ENCODE data around the gene HBE1. TPM values are rescaled to one million over a fixed set of nuclear protein-coding genes. Genes with fewer than 3 reads are reported as not detected.

Gene HBE1
- total and polyA plus RNA-seq, 2 of the 4 experiments (the other 2 are of a cell fraction), result 3.2 to 12.7 TPM

DNA sequence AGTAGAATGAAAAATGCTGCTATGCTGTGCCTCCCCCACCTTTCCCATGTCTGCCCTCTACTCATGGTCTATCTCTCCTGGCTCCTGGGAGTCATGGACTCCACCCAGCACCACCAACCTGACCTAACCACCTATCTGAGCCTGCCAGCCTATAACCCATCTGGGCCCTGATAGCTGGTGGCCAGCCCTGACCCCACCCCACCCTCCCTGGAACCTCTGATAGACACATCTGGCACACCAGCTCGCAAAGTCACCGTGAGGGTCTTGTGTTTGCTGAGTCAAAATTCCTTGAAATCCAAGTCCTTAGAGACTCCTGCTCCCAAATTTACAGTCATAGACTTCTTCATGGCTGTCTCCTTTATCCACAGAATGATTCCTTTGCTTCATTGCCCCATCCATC is 14.9 kb upstream of the HBE1 start:
- no peak for ATAC-seq (ENCODE audit: low read depth)
- Histone ChIP-seq H2BK5ac (ENCODE audit: low read depth, low read length, poor library complexity, severe bottlenecking) (peak overlapping the region; percentile 34), H3K27ac (ENCODE audit: insufficient read depth, low read length) (no peak overlapping the region), H3K36me3 (ENCODE audit: control insufficient read depth, insufficient read depth, low read length) (no peaks in the 10 kb centered on the region), H3K9me3 (ENCODE audit: control insufficient read depth, insufficient read depth, low read length) (no peaks in the 10 kb centered on the region), H3K14ac (replicated peaks; ENCODE audit: low read depth, low read length) (peak overlapping the region; percentile 71; the same call in 1 of the 2 replicates), H2BK15ac (ENCODE audit: low read depth, low read length) (peak overlapping the region; percentile 80; the same call in 2 of the 3 replicates), H3K9ac (ENCODE audit: low read depth, low read length) (no peak overlapping the region), H3K4me1 (ENCODE audit: control insufficient read depth, insufficient read depth, low read length) (peaks cover 22% of the 10 kb centered on the region), H3K56ac (ENCODE audit: extremely low read depth, insufficient read depth, low read length) (no peak overlapping the region), H4K20me1 (ENCODE audit: insufficient read depth, low read length) (no peaks in the 10 kb centered on the region), H3K4me2 (ENCODE audit: low read depth, low read length) (no peak overlapping the region), H3K4me3 (ENCODE audit: insufficient read depth, low read depth, low read length) (no peak overlapping the region), H4K91ac (ENCODE audit: insufficient read depth, low read depth, low read length) (peak overlapping the region; percentile 88), H3K27me3 (ENCODE audit: control insufficient read depth, insufficient read depth, low read length) (no peaks in the 10 kb centered on the region), H3K18ac (ENCODE audit: low read depth, low read length) (peak overlapping the region; percentile 56; the same call in 1 of the 2 replicates), H2AK5ac (ENCODE audit: low read depth, low read length) (peak overlapping the region; percentile 85; the same call in 1 of the 2 replicates), H2AFZ (replicated peaks; ENCODE audit: low read length, poor library complexity) (peak overlapping the region; percentile 53), H2AK9ac (replicated peaks; ENCODE audit: low read depth, low read length, poor library complexity) (no peak overlapping the region), H2BK120ac (ENCODE audit: low read depth, low read length) (peak overlapping the region; percentile 91), H3K79me1 (ENCODE audit: low read depth in 1 of 2, low read length in 2 of 2) (no peaks in the 10 kb centered on the region), H3K4ac (ENCODE audit: low read depth, low read length) (peak overlapping the region; percentile 82), H2BK20ac (ENCODE audit: low read depth, low read length) (peak overlapping the region; percentile 87), H3K23ac (ENCODE audit: low read depth, low read length) (no peak overlapping the region), H4K5ac (ENCODE audit: low read depth, low read length) (peak overlapping the region; percentile 52), H4K8ac (ENCODE audit: low read depth in 2 of 2, low read length in 2 of 2) (peak overlapping the region in 1 of 2 experiments; percentile 53; a peak in 2 of 4 replicates), H3K9me1 (ENCODE audit: insufficient read depth, low read length) (peaks cover 7% of the 10 kb centered on the region; the same call in 1 of the 2 replicates)
- WGBS, 2 experiments (ENCODE audit: extremely low coverage in 2 of 2, insufficient read length in 1 of 2), result no CpG with 5 or more reads among the region's 2 CpGs
- POLR2A ChIA-PET (ENCODE audit: unreplicated experiment), result no interaction called here
- CTCF ChIA-PET, result no interaction called here
- no TSS peak for BruUV-seq (replicated peaks)
- in situ Hi-C loops (cut with MboI; ENCODE audit: low sequenced_read_pairs), result loop anchor here (10.0 kb wide), 1 partner anchor 80 kb away; no protein-coding TSS in a partner anchor
- intact Hi-C loops (cut with micrococcal nuclease), result no loop called here
- TF ChIP-seq NFE2L2 (IDR thresholded peaks at IDR 0.05; ENCODE audit: low read depth, low read length) (no peak), MAZ (IDR thresholded peaks at IDR 0.05; ENCODE audit: borderline replicate concordance, low read depth, low read length) (no peak), CHD1 (IDR thresholded peaks at IDR 0.05; ENCODE audit: low read depth, low read length) (no peak), RFX5 (IDR thresholded peaks at IDR 0.05; ENCODE audit: low read depth, low read length) (no peak), FOS (IDR thresholded peaks at IDR 0.05; ENCODE audit: low read depth, low read length) (no peak), POLR2A (IDR thresholded peaks at IDR 0.05; ENCODE audit: low read depth, low read length) (no peak), MAFK (IDR thresholded peaks at IDR 0.05; ENCODE audit: low read depth, low read length) (no peak), RCOR1 (IDR thresholded peaks at IDR 0.05; ENCODE audit: insufficient replicate concordance, low read length) (no peak), MXI1 (IDR thresholded peaks at IDR 0.05; ENCODE audit: borderline replicate concordance, low read depth, low read length) (no peak), SMC3 (IDR thresholded peaks at IDR 0.05; ENCODE audit: low read depth, low read length) (no peak), CEBPB (IDR thresholded peaks at IDR 0.05; ENCODE audit: low read depth, low read length) (no peak), BHLHE40 (IDR thresholded peaks at IDR 0.05; ENCODE audit: low read depth, low read length) (no peak)
- TF ChIP-seq, protein P1, sequence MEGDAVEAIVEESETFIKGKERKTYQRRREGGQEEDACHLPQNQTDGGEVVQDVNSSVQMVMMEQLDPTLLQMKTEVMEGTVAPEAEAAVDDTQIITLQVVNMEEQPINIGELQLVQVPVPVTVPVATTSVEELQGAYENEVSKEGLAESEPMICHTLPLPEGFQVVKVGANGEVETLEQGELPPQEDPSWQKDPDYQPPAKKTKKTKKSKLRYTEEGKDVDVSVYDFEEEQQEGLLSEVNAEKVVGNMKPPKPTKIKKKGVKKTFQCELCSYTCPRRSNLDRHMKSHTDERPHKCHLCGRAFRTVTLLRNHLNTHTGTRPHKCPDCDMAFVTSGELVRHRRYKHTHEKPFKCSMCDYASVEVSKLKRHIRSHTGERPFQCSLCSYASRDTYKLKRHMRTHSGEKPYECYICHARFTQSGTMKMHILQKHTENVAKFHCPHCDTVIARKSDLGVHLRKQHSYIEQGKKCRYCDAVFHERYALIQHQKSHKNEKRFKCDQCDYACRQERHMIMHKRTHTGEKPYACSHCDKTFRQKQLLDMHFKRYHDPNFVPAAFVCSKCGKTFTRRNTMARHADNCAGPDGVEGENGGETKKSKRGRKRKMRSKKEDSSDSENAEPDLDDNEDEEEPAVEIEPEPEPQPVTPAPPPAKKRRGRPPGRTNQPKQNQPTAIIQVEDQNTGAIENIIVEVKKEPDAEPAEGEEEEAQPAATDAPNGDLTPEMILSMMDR (conservative IDR thresholded peaks at IDR 0.05; ENCODE audit: low read depth, low read length), result no peak
- TF ChIP-seq, protein P2, sequence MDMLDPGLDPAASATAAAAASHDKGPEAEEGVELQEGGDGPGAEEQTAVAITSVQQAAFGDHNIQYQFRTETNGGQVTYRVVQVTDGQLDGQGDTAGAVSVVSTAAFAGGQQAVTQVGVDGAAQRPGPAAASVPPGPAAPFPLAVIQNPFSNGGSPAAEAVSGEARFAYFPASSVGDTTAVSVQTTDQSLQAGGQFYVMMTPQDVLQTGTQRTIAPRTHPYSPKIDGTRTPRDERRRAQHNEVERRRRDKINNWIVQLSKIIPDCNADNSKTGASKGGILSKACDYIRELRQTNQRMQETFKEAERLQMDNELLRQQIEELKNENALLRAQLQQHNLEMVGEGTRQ (IDR thresholded peaks at IDR 0.05; ENCODE audit: low read depth, low read length), result no peak
- dilution Hi-C loops (cut with HindIII; ENCODE audit: low sequenced_read_pairs, unreplicated experiment), result no loop called here
- no peak for DNase-seq
